SK-N-SH treated with all-trans-retinoic acid at 6 μM for 48 hours (cell line): Measurements from ENCODE around the gene ZNF514.

ENCODE experiments used
- ATAC-seq: fragments of 200-7000 bp; cut with Tn5 transposase; 3 replicates; pipeline ENCODE4 v1.9.1; 2020; ENCODE audit warnings: mild to moderate bottlenecking, moderate library complexity
- ARNTL ChIP-seq: fragments of 450-650 bp; formaldehyde crosslinking; IDR thresholded peaks from 2 replicates; pipeline ENCODE4 v1.5.0; 2020; ENCODE audit warnings: low read depth, mild to moderate bottlenecking, moderate library complexity, borderline replicate concordance
- BACH2 ChIP-seq: fragments of 250-450 bp; sonication (Bioruptor Pico); IDR thresholded peaks from 2 replicates; pipeline ENCODE4 v1.9.0; 2021; ENCODE audit warnings: mild to moderate bottlenecking, borderline replicate concordance
- CREB5 ChIP-seq: fragments of 250-450 bp; sonication (Bioruptor Pico); IDR thresholded peaks from 2 replicates; pipeline ENCODE4 v1.5.1; 2020; ENCODE audit warnings: low read depth, mild to moderate bottlenecking, moderate library complexity
- CSDC2 ChIP-seq: fragments of 250-450 bp; sonication (Bioruptor Pico); IDR thresholded peaks from 2 replicates; pipeline ENCODE4 v1.5.0; 2020; ENCODE audit warnings: mild to moderate bottlenecking, moderate library complexity
- CSRNP3 ChIP-seq: fragments of 250-450 bp; sonication (Bioruptor Pico); IDR thresholded peaks from 2 replicates; pipeline ENCODE4 v1.5.1; 2021; ENCODE audit warnings: mild to moderate bottlenecking, moderate library complexity
- ESRRG ChIP-seq: fragments of 250-450 bp; sonication (Bioruptor Pico); IDR thresholded peaks from 2 replicates; pipeline ENCODE4 v1.6.1; 2021; ENCODE audit warnings: mild to moderate bottlenecking
- GLIS3 ChIP-seq: fragments of 250-450 bp; sonication (Bioruptor Pico); IDR thresholded peaks from 2 replicates; pipeline ENCODE4 v1.5.0; 2020; ENCODE audit warnings: mild to moderate bottlenecking, moderate library complexity
- ISL1 ChIP-seq: fragments of 250-450 bp; sonication (Bioruptor Pico); IDR thresholded peaks from 2 replicates; pipeline ENCODE4 v2.1.2; 2022; ENCODE audit warnings: mild to moderate bottlenecking, moderate library complexity
- OSR1 ChIP-seq: fragments of 250-450 bp; sonication (Bioruptor Pico); IDR thresholded peaks from 2 replicates; pipeline ENCODE4 v1.8.0; 2022; ENCODE audit warnings: moderate library complexity, mild to moderate bottlenecking, inconsistent platforms
- PATZ1 ChIP-seq: fragments of 250-450 bp; sonication (Bioruptor Pico); IDR thresholded peaks from 2 replicates; pipeline ENCODE4 v1.8.0; 2020; ENCODE audit warnings: mild to moderate bottlenecking, moderate library complexity, borderline replicate concordance
- POU6F1 ChIP-seq: fragments of 250-450 bp; sonication (Bioruptor Pico); IDR thresholded peaks from 2 replicates; pipeline ENCODE4 v1.8.0; 2021; ENCODE audit warnings: low read depth, mild to moderate bottlenecking, moderate library complexity, borderline replicate concordance
- RARB ChIP-seq: fragments of 250-450 bp; sonication (Bioruptor Pico); IDR thresholded peaks from 2 replicates; pipeline ENCODE4 v1.8.0; 2021; ENCODE audit warnings: mild to moderate bottlenecking, moderate library complexity
- SNAI2 ChIP-seq: fragments of 250-450 bp; sonication (Bioruptor Pico); IDR thresholded peaks from 2 replicates; pipeline ENCODE4 v1.5.0; 2020; ENCODE audit warnings: mild to moderate bottlenecking, moderate library complexity
- TCF4 ChIP-seq: fragments of 250-450 bp; sonication (Bioruptor Pico); IDR thresholded peaks from 2 replicates; pipeline ENCODE4 v1.8.0; 2021; ENCODE audit warnings: mild to moderate bottlenecking, moderate library complexity, borderline replicate concordance
- TOX ChIP-seq: fragments of 250-450 bp; sonication (Bioruptor Pico); IDR thresholded peaks from 2 replicates; pipeline ENCODE4 v1.8.0; 2021; ENCODE audit warnings: mild to moderate bottlenecking, moderate library complexity, borderline replicate concordance
- TSHZ2 ChIP-seq: fragments of 250-450 bp; sonication (Bioruptor Pico); IDR thresholded peaks from 2 replicates; pipeline ENCODE4 v1.5.0; 2020; ENCODE audit warnings: mild to moderate bottlenecking, moderate library complexity
- ZFP3 ChIP-seq: fragments of 250-450 bp; sonication (Bioruptor Pico); IDR thresholded peaks from 2 replicates; pipeline ENCODE4 v1.5.0; 2020; ENCODE audit warnings: mild to moderate bottlenecking, moderate library complexity
- ZFP30 ChIP-seq: fragments of 450-650 bp; formaldehyde crosslinking; IDR thresholded peaks from 2 replicates; pipeline ENCODE4 v1.5.0; 2022; ENCODE audit warnings: mild to moderate bottlenecking, moderate library complexity
- ZNF565 ChIP-seq: fragments of 450-650 bp; formaldehyde crosslinking; conservative IDR thresholded peaks from 2 replicates; pipeline ENCODE4 v1.5.0; 2020; ENCODE audit warnings: low read depth, mild to moderate bottlenecking, moderate library complexity
- ZNF70 ChIP-seq: fragments of 450-650 bp; formaldehyde crosslinking; IDR thresholded peaks from 2 replicates; pipeline ENCODE4 v1.5.0; 2020; ENCODE audit warnings: mild to moderate bottlenecking, moderate library complexity

Gene ZNF514

GRCh38 chr2:95149397-95149984, 10.2 kb downstream of the ZNF514 start:
- ATAC-seq: no peak
- TF ChIP-seq ESRRG (CRISPR knock-in tag): no peak
- no peak for TF ChIP-seq ARNTL (CRISPR knock-in tag)
- TF ChIP-seq POU6F1: no peak
- TF ChIP-seq SNAI2 (CRISPR knock-in tag): no peak
- TF ChIP-seq CSDC2: no peak
- no peak for TF ChIP-seq PATZ1 (CRISPR knock-in tag)
- no peak for TF ChIP-seq ZFP30 (CRISPR knock-in tag)
- TF ChIP-seq RARB: no peak
- TF ChIP-seq TOX: no peak

- TF ChIP-seq ESRRG (CRISPR knock-in tag) (no peak), OSR1 (CRISPR knock-in tag) (no peak), TSHZ2 (CRISPR knock-in tag) (no peak), RARB (no peak), GLIS3 (CRISPR knock-in tag) (no peak), TOX (no peak), BACH2 (CRISPR knock-in tag) (no peak), ISL1 (CRISPR knock-in tag) (no peak), CREB5 (no peak), ZFP30 (CRISPR knock-in tag) (no peak), ZNF70 (CRISPR knock-in tag) (no peak), ARNTL (CRISPR knock-in tag) (no peak), SNAI2 (CRISPR knock-in tag) (no peak), ZNF565 (no peak)
- ATAC-seq: no peak
Measured at GRCh38 chr2:95143838-95144237, 15.8 kb downstream of the ZNF514 start.

- no peak for ATAC-seq
- TF ChIP-seq CSRNP3 (CRISPR knock-in tag): no peak
- no peak for TF ChIP-seq RARB
- TF ChIP-seq ZFP30 (CRISPR knock-in tag): no peak
- no peak for TF ChIP-seq TCF4 (CRISPR knock-in tag)
- no peak for TF ChIP-seq ZNF70 (CRISPR knock-in tag)
- TF ChIP-seq ZFP3 (CRISPR knock-in tag): no peak
- no peak for TF ChIP-seq ZNF565
- no peak for TF ChIP-seq CSDC2
- TF ChIP-seq ESRRG (CRISPR knock-in tag): no peak
- TF ChIP-seq CREB5: no peak
- TF ChIP-seq SNAI2 (CRISPR knock-in tag): no peak
- no peak for TF ChIP-seq TSHZ2 (CRISPR knock-in tag)
Measured at GRCh38 chr2:95138702-95139101, 20.9 kb downstream of the ZNF514 start.
